Erythroblast (primary cell): ENCODE data around the gene AATF.

ENCODE experiments used
- DNase-seq, 2 experiments: peaks; one replicate each; lab custom pipeline; 2025; lab: John Stamatoyannopoulos, UW
- GATA1 ChIP-seq: IDR thresholded peaks from 2 replicates; pipeline ENCODE4 v1.6.1; 2011; ENCODE audit warnings: low read depth, mild to moderate bottlenecking, control low read depth, low read length, moderate library complexity
- POLR2A ChIP-seq: IDR thresholded peaks from 2 replicates; pipeline ENCODE4 v1.6.1; 2011; ENCODE audit warnings: mild to moderate bottlenecking, low read length

AATF gene

DNA sequence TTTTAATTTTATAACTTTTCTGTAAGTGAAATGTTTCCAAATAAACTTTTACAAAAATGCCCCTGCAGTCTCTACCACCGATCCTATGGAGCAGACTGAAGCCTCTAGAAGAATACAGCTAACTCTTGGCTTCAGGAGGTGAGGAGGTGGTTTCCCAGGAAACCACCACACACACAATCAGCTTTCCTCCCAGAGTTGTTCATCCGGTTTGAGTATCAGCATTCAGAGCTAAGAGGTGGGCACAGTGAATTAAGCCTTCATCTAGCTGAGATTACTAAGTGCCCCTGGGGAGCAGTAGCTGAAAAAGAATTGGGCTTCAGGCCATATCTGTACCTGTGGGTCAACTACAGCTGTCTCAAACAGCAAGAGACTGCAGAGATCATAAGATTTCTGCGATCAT is 139.7 kb downstream of the AATF start:
- no peak for DNase-seq

DNA sequence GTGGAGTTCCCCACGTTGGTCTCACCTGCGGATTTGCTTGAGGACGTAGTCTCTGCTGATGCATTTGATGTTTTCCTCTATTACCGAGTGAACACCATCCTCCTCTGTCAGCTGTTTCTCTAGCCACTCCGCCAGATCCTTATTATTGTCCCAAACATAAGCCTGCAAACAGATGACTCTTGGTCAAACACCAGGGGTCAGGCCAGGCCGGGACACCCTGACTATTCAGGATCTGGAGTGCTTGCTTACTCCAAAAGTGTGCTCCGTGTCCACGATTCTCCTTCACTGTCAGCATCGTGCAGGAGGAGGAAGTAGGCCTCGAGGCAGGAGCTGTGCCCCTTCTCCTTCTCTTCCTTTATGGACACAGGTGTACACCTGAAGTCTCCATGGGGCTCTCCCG is 140.2 kb downstream of the AATF start:
- TF ChIP-seq GATA1 (no peak), POLR2A (no peak)
- DNase-seq = no peak

More for the DNA sequence above, 139.7 kb downstream of the AATF start:
- no peak for TF ChIP-seq POLR2A
- TF ChIP-seq GATA1 = no peak

DNA sequence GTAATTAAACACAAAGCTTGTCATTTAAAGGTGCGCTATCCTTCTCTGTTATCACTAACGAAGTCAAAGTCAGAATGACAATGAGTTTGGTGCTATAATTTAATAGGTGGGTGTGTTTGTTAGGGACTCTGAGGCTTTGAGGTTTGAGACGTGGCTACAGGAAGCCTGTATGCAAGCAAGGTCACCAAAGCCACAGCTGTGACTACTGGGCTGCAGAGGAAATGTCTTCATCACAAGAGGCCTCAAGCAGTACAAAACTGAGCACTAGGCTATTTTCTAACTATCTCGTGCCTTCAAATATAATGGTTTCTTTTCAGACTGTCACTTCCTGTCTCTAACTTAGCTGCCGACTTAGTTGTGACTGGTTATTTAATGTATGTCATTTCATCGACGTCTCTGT is 141.2 kb downstream of the AATF start:
- DNase-seq = no peak

DNA sequence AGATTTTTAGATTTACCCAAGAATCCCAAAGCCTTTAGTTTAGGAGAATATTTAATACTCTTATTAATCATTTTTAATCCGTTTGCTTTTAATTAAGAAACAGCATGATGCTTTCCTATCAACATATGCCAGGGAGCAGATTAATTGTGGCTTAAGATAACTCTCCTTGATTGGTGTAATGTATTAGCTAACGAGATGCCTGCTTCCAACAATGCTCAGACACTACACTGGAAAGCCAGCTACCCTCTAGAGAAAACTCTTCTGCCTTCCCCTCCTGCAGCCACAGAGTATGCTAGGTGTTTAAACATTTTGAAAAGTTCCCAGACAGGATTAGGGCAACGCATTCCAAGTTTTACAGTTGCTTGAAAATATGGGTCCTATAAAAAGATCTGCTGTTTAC is 142.2 kb downstream of the AATF start:
- TF ChIP-seq POLR2A = no peak
- TF ChIP-seq GATA1 = no peak
- DNase-seq = no peak

More for the DNA sequence above, 141.2 kb downstream of the AATF start:
- no peak for TF ChIP-seq POLR2A
- TF ChIP-seq GATA1 = no peak

DNA sequence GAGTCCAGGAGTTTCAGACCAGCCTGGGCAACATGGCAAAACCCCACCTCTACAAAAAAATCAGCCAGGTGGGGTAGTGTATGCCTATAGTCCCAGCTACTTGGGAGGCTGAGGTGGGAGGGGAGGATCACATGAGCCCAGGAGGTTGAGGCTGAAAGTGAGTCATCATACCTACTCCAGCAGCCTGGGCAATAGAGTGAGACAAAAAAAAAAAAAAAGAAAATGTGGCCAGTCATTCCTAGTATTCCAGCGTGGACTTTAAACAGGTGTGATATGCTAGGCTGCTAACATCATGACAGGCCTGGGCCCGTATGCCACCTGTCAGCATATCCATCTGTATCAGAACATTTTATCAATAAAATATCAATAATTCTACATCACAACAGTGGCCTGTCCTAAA is 143.3 kb downstream of the AATF start:
- no peak for DNase-seq
- no peak for TF ChIP-seq GATA1
- TF ChIP-seq POLR2A = no peak

DNA sequence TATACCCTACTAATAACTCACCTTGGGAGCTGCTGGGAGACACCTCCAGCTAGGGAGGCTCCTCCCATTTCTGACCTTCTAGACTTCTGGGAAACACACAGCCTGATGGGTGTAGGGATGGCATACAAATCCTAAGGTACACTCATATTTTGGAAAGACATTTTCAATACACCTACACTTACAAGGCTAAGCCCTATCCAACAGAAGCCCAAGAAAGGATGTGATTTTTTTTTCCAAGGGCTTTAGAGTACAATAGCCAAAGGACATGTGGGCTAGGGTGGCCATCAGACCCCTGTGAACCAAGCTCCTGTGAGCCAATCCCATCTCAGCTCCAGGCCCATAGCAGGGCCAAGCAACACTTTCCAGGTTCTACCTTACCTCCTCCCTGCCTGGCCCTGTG is 143.9 kb downstream of the AATF start:
- no peak for TF ChIP-seq POLR2A
- no peak for TF ChIP-seq GATA1
- DNase-seq = no peak

DNA sequence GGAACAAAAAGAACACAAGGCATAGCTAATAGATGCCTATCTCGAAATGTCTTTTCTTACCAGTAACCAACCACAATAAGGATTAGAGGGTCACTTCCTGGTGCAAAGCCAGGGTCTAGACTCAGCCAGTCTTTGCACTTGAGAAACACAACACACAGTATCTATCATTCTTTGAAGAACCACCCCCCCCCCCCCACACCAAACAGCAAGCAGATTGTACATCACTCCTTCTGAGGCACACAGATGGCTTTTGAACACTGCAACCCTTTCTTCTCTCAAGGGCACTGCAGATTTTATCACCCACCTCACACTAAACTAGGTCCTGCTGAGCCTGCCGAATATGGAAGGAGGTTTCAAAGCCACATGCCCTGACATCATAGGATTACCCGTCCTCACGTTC is 145.6 kb downstream of the AATF start:
- no peak for DNase-seq
- TF ChIP-seq GATA1 (no peak), POLR2A (no peak)

DNA sequence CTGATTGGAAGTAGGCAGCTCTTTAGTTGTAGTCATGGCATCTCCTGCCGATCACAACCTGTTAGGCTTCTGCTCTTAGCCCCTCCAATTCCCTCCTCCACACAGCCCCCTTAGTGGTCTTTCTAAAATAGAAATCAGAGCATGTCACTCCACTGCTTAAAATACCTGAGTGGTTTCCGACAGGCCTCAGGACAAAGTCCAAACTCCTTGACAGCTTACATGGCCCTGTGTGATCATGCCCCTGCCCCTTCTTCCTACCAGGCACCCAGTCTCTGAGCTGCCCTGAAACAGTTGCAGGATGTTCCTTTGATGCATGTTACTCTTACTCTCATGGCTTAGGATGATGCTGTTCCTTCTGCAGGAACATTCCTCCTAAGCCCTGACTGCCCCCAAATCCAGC is 147.3 kb downstream of the AATF start:
- TF ChIP-seq GATA1 = no peak
- no peak for TF ChIP-seq POLR2A

DNA sequence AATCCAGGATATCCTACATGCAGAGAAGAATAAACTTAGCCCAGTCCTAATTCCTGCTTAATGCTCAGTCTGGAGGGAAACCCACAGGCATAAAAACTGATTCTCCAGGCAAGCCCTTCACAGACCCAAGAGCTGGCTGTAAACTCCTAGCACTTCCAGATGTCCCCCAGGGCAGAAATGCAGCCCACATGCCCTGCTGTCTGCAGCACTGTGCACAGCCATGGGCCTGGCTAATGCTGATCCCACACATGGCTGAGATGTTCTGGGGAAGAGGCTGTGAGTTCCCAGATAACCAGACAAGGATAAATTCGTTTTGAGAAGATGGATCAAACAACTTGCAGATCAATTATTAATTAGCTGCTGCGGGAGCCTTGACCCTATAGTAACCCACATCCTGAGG is 148.4 kb downstream of the AATF start:
- no peak for TF ChIP-seq GATA1
- DNase-seq = no peak

More for the DNA sequence above, 147.3 kb downstream of the AATF start:
- no peak for DNase-seq

DNA sequence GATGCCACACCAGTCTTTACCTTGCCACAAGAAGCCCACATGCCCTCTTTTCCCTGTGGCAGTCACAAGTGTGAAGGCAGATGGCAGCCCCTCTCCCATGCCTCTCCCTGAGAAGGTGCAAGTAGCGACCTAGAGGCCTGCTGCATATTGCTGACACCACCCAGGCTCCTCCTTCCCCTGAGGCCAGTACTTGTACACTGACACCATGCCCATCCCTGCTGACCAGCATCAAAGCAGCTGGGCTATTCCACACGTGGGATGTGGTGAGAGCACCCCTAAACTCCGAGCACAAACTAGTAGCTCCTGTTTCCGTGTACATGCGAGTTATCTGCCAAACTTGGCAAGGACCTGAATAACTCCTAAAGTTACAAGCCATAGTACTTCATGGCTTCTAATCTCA is 149.4 kb downstream of the AATF start:
- DNase-seq = no peak
- TF ChIP-seq GATA1 = no peak
- TF ChIP-seq POLR2A = no peak

DNA sequence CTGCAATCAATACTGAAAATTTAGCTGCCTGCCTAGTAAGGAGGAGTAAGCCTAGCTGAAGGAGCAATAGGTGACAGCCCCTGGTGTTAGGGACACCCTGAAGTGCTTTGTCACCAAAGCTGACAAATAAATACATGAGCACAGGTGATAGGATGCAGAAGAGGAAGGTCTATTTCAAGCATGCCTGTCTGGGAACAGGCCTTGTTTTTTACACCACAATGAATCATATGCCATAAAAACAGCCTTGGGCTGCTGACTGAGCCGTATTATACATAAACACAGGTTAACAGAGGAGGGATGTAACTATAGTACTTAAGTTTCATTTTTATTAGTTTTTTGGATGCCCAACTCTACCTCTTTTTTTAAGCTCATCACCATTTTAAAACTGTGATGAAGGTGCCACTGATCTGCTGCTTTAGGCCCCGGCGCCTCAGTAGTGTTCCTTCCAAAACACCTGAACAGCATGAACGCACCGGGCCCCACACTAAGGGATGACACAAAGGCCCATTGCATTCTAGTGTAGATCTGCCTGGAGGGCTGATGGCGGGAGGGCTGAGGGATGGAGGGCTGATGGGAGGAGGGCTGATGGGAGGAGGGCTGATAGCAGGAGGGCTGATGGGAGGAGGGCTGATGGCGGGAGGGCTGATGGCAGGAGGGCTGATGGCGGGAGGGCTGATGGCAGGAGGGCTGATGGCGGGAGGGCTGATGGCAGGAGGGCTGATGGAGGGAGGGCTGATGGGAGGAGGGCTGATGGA is 150.3 kb downstream of the AATF start:
- no peak for TF ChIP-seq POLR2A
- no peak for TF ChIP-seq GATA1

DNA sequence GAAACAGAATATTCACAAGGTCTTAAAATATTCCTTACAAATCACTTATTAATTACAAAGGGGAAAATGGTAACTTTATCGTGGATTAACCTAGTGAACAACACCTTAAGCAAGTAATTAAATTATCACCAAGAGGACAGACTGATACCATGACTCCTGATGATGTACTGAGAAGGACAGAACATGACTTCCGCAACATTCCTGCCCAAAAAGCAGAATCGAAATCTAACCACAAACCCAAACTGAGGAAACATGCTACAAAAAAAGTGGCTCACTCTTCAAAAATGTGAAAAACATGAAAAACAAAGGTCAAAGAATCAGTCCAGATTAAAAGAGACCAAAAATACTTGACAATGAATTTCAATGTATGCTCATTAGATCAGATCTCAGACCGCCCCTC is 151.5 kb downstream of the AATF start:
- no peak for TF ChIP-seq POLR2A
- TF ChIP-seq GATA1 = no peak
- DNase-seq = no peak

More for the DNA sequence above, 150.3 kb downstream of the AATF start:
- DNase-seq = no peak

DNA sequence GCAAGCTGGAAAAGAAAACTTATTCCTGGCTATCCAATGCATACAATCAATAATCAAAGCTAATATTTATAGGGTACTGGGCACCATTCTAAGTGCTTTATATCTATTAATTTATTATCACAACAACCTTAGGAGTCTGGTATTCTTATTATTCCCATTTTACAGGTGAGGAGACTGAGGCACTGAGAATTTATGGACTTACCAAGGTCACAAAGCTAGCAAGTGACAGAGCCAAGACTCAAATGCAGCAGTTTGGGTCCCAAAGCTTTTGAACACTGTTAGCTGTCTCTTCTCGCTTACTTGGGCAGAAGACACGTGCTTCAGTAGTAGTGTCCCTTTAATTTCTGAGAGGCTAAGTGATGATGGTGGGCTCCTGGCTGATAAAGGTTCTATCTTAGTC is 152.6 kb downstream of the AATF start:
- DNase-seq = no peak
- no peak for TF ChIP-seq POLR2A
- TF ChIP-seq GATA1 = no peak

DNA sequence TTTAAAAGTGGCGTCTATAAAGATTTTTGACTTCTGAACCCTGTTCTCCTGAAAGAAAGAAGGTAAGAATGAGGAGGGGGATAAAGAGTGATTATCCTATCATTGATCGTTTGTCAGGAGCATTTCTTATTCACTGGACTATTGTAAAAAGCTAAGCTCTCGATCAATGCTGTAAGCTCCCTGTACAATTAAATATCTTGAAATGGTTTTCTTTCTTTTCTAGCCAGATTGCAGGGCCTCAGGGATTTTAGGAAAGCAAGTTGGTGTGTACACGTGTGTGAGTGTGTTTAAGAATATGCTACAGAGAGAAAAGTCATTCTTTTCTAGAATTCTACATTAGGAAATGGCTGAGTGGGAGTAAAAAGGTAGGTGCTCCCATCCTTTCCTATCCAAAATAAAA is 154.5 kb downstream of the AATF start:
- TF ChIP-seq GATA1 (no peak), POLR2A (no peak)
- no peak for DNase-seq

DNA sequence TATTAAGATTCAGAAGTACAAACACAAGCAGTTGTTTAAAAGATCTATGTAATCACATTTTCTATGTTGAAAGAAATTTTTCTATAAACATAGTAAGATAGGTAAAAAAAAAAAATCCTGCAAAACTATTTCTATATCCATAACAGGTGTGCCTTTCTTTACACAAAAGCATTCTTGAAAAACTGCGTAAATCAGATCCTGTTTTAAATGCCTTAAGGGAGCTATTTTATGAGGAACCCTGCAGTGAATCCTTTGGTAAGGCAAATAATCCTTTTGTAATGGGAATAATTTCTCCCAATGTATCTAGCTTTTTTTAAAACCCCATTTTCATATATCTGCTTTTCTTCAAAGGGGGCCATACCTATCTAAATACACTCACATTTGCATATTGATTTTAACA is 157.3 kb downstream of the AATF start:
- no peak for TF ChIP-seq POLR2A
- no peak for TF ChIP-seq GATA1

More for the DNA sequence above, 157.3 kb downstream of the AATF start:
- DNase-seq = no peak
